ENCODE measurements around the gene GOLGA6D. TPM values are rescaled to one million over a fixed set of nuclear protein-coding genes. Genes with fewer than 3 reads are reported as not detected.

The GOLGA6D gene
- total and polyA plus RNA-seq, 2 of the 4 experiments (the other 2 are of a cell fraction), result not detected

DNA sequence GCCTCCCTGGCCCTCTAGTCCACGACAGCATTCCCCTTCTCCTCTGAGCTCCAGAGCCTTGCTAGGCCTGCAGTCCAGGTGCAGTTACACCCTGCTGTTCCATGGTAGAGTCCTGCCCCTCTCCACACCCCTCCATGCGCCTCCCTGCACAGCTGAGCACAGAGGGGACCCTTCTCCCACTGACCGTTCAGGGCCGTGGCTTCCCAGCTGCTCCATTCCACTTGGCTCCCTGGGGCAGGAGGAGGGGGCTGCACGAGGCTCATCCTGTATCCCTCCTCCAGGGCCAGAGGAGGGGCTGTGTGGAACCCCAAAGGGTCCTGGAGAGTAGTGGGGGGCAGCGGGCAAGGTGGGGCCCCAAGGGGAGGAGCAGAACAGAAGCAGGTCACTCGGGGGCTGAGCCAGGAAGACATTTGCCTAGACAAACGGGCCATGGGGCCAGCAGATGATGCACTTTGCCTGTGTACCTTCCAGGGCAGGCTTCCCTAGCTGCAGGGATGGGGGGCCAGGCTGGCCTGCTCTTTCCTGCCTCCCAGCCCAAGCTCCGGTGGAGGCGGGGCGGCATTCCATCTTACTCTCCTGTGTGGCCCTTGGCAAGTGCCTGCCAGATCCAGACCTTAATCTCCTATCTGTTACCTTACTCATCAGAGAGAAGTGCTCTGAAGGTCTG is 45.2 kb upstream of the GOLGA6D start (continued):
- TF ChIP-seq, protein P1, sequence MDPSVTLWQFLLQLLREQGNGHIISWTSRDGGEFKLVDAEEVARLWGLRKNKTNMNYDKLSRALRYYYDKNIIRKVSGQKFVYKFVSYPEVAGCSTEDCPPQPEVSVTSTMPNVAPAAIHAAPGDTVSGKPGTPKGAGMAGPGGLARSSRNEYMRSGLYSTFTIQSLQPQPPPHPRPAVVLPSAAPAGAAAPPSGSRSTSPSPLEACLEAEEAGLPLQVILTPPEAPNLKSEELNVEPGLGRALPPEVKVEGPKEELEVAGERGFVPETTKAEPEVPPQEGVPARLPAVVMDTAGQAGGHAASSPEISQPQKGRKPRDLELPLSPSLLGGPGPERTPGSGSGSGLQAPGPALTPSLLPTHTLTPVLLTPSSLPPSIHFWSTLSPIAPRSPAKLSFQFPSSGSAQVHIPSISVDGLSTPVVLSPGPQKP (IDR thresholded peaks at IDR 0.05; ENCODE audit: borderline replicate concordance, low read depth, low read length), result no peak
- no peak for TF ChIP-seq RFX5 (IDR thresholded peaks at IDR 0.05; ENCODE audit: low read depth, low read length)
- TF ChIP-seq FOS (IDR thresholded peaks at IDR 0.05; ENCODE audit: low read depth, low read length), result no peak

GRCh38 chr15:75238150-75238549 is 44.5 kb upstream of the GOLGA6D start:
- Histone ChIP-seq H2AK5ac (ENCODE audit: low read depth, low read length) (no peak overlapping the region), H4K91ac (ENCODE audit: insufficient read depth, low read depth, low read length) (no peak overlapping the region), H3K23ac (ENCODE audit: low read depth, low read length) (no peak overlapping the region), H3K14ac (replicated peaks; ENCODE audit: low read depth, low read length) (no peak overlapping the region), H3K27me3 (ENCODE audit: control insufficient read depth, insufficient read depth, low read length) (peaks cover 69% of the 10 kb centered on the region), H3K4ac (ENCODE audit: low read depth, low read length) (no peak overlapping the region), H3K9me1 (ENCODE audit: insufficient read depth, low read length) (no peaks in the 10 kb centered on the region), H4K8ac (ENCODE audit: low read depth in 2 of 2, low read length in 2 of 2) (no peak overlapping the region), H3K18ac (ENCODE audit: low read depth, low read length) (no peak overlapping the region), H3K56ac (ENCODE audit: extremely low read depth, insufficient read depth, low read length) (no peak overlapping the region), H2BK20ac (ENCODE audit: low read depth, low read length) (no peak overlapping the region), H2BK5ac (ENCODE audit: low read depth, low read length, poor library complexity, severe bottlenecking) (no peak overlapping the region), H3K9ac (ENCODE audit: low read depth, low read length) (no peak overlapping the region), H2AFZ (replicated peaks; ENCODE audit: low read length, poor library complexity) (no peak overlapping the region), H2BK15ac (ENCODE audit: low read depth, low read length) (no peak overlapping the region), H3K27ac (ENCODE audit: insufficient read depth, low read length) (no peak overlapping the region), H3K36me3 (ENCODE audit: control insufficient read depth, insufficient read depth, low read length) (no peaks in the 10 kb centered on the region), H3K4me3 (ENCODE audit: insufficient read depth, low read depth, low read length) (no peak overlapping the region), H3K9me3 (ENCODE audit: control insufficient read depth, insufficient read depth, low read length) (no peaks in the 10 kb centered on the region), H2AK9ac (replicated peaks; ENCODE audit: low read depth, low read length, poor library complexity) (no peak overlapping the region), H4K5ac (ENCODE audit: low read depth, low read length) (no peak overlapping the region), H2BK120ac (ENCODE audit: low read depth, low read length) (no peak overlapping the region), H3K79me1 (ENCODE audit: low read depth in 1 of 2, low read length in 2 of 2) (no peaks in the 10 kb centered on the region), H3K4me1 (ENCODE audit: control insufficient read depth, insufficient read depth, low read length) (no peaks in the 10 kb centered on the region), H3K4me2 (ENCODE audit: low read depth, low read length) (no peak overlapping the region), H4K20me1 (ENCODE audit: insufficient read depth, low read length) (no peaks in the 10 kb centered on the region)
- WGBS, 2 experiments (ENCODE audit: extremely low coverage in 2 of 2, insufficient read length in 1 of 2), result no CpG with 5 or more reads among the region's 5 CpGs
- ChIA-PET POLR2A (ENCODE audit: unreplicated experiment) (no interaction called here), CTCF (no interaction called here)
- BruUV-seq (replicated peaks), result no TSS peak
- dilution Hi-C loops (cut with HindIII; ENCODE audit: low sequenced_read_pairs, unreplicated experiment), result no loop called here
- ATAC-seq (ENCODE audit: low read depth) (no peak), DNase-seq (no peak)
- in situ Hi-C loops (cut with MboI; ENCODE audit: low sequenced_read_pairs), result no loop called here
- intact Hi-C loops (cut with micrococcal nuclease), result no loop called here
- TF ChIP-seq FOS (IDR thresholded peaks at IDR 0.05; ENCODE audit: low read depth, low read length), result no peak
- no peak for TF ChIP-seq USF2 (IDR thresholded peaks at IDR 0.05; ENCODE audit: low read depth, low read length)
- TF ChIP-seq RCOR1 (IDR thresholded peaks at IDR 0.05; ENCODE audit: insufficient replicate concordance, low read length), result no peak
- TF ChIP-seq MXI1 (IDR thresholded peaks at IDR 0.05; ENCODE audit: borderline replicate concordance, low read depth, low read length), result no peak
- no peak for TF ChIP-seq SMC3 (IDR thresholded peaks at IDR 0.05; ENCODE audit: low read depth, low read length)
- no peak for TF ChIP-seq MAZ (IDR thresholded peaks at IDR 0.05; ENCODE audit: borderline replicate concordance, low read depth, low read length)
- no peak for TF ChIP-seq CEBPB (IDR thresholded peaks at IDR 0.05; ENCODE audit: low read depth, low read length)
- no peak for TF ChIP-seq BHLHE40 (IDR thresholded peaks at IDR 0.05; ENCODE audit: low read depth, low read length)
- TF ChIP-seq, protein P1 (IDR thresholded peaks at IDR 0.05; ENCODE audit: borderline replicate concordance, low read depth, low read length), result no peak
- TF ChIP-seq CHD1 (IDR thresholded peaks at IDR 0.05; ENCODE audit: low read depth, low read length), result no peak
- TF ChIP-seq POLR2A (IDR thresholded peaks at IDR 0.05; ENCODE audit: low read depth, low read length), result no peak
- TF ChIP-seq RFX5 (IDR thresholded peaks at IDR 0.05; ENCODE audit: low read depth, low read length), result no peak
- TF ChIP-seq NFE2L2 (IDR thresholded peaks at IDR 0.05; ENCODE audit: low read depth, low read length), result no peak
